GM18507 (cell line): Measurements from ENCODE around the gene UMAD1.

Experiments used
- DNase-seq: peaks from one replicate; pipeline ENCODE4 v3.0.0; 2011; ENCODE audit warnings: low read depth; ENCODE audit not compliant: insufficient read length; ENCODE audit errors: extremely low spot score
- FAIRE-seq: peaks from 2 replicates; lab custom pipeline; 2011; peaks lifted over from hg19 to GRCh38; lab: Jason Lieb, UNC

UMAD1 gene

GRCh38 chr7:7851381-7851780, 210.8 kb downstream of the UMAD1 start:
- no peak for FAIRE-seq
- no peak for DNase-seq

- no peak for DNase-seq
- no peak for FAIRE-seq
Observed at GRCh38 chr7:7851991-7852390, 211.4 kb downstream of the UMAD1 start.

GRCh38 chr7:7857143-7857583, 216.6 kb downstream of the UMAD1 start:
- FAIRE-seq = peak; percentile 39
- DNase-seq = no peak

- DNase-seq (no peak), FAIRE-seq (peak; percentile 69)
Observed at GRCh38 chr7:7858559-7858958, 218.0 kb downstream of the UMAD1 start.

GRCh38 chr7:7859411-7859810, 218.9 kb downstream of the UMAD1 start:
- no peak for FAIRE-seq
- DNase-seq = no peak

GRCh38 chr7:7861211-7861633, 220.7 kb downstream of the UMAD1 start:
- no peak for FAIRE-seq
- DNase-seq = no peak

GRCh38 chr7:7862393-7862792, 221.8 kb downstream of the UMAD1 start:
- DNase-seq = no peak
- peak; percentile 18 for FAIRE-seq

GRCh38 chr7:7867846-7868571, 227.5 kb downstream of the UMAD1 start:
- no peak for DNase-seq
- FAIRE-seq = peak; percentile 29

GRCh38 chr7:7868572-7868899, 228.0 kb downstream of the UMAD1 start:
- FAIRE-seq (no peak), DNase-seq (no peak)

GRCh38 chr7:7869036-7869435, 228.5 kb downstream of the UMAD1 start:
- no peak for FAIRE-seq
- no peak for DNase-seq

GRCh38 chr7:7869651-7870050, 229.1 kb downstream of the UMAD1 start:
- DNase-seq = no peak
- no peak for FAIRE-seq

GRCh38 chr7:7870555-7870954, 230.0 kb downstream of the UMAD1 start:
- FAIRE-seq = no peak
- no peak for DNase-seq

GRCh38 chr7:7876419-7876818, 235.9 kb downstream of the UMAD1 start:
- FAIRE-seq (no peak), DNase-seq (no peak)

- DNase-seq = no peak
- FAIRE-seq = no peak
Observed at GRCh38 chr7:7881581-7881980, 241.0 kb downstream of the UMAD1 start.

GRCh38 chr7:7882888-7883287, 242.3 kb downstream of the UMAD1 start:
- FAIRE-seq = no peak
- DNase-seq = no peak

GRCh38 chr7:7883394-7883793, 242.8 kb downstream of the UMAD1 start:
- no peak for FAIRE-seq
- no peak for DNase-seq

- no peak for FAIRE-seq
Observed at GRCh38 chr7:7884855-7885254, 244.3 kb downstream of the UMAD1 start.

GRCh38 chr7:7889791-7890568, 249.4 kb downstream of the UMAD1 start:
- FAIRE-seq (no peak), DNase-seq (no peak)

More at GRCh38 chr7:7884855-7885254, 244.3 kb downstream of the UMAD1 start:
- no peak for DNase-seq

- no peak for DNase-seq
- no peak for FAIRE-seq
Observed at GRCh38 chr7:7895004-7895650, 254.6 kb downstream of the UMAD1 start.

- DNase-seq = no peak
- no peak for FAIRE-seq
Observed at GRCh38 chr7:7895754-7896153, 255.2 kb downstream of the UMAD1 start.

- no peak for DNase-seq
Observed at GRCh38 chr7:7897509-7897908, 257.0 kb downstream of the UMAD1 start.

More at GRCh38 chr7:7897509-7897908, 257.0 kb downstream of the UMAD1 start:
- FAIRE-seq = no peak
